ENCODE data around the gene NDUFS2. TPM values are rescaled to one million over a fixed set of nuclear protein-coding genes. Genes with fewer than 3 reads are reported as not detected.

Gene NDUFS2
- total RNA-seq, 1 experiment from 2014 or later, result 94.9 TPM

DNA sequence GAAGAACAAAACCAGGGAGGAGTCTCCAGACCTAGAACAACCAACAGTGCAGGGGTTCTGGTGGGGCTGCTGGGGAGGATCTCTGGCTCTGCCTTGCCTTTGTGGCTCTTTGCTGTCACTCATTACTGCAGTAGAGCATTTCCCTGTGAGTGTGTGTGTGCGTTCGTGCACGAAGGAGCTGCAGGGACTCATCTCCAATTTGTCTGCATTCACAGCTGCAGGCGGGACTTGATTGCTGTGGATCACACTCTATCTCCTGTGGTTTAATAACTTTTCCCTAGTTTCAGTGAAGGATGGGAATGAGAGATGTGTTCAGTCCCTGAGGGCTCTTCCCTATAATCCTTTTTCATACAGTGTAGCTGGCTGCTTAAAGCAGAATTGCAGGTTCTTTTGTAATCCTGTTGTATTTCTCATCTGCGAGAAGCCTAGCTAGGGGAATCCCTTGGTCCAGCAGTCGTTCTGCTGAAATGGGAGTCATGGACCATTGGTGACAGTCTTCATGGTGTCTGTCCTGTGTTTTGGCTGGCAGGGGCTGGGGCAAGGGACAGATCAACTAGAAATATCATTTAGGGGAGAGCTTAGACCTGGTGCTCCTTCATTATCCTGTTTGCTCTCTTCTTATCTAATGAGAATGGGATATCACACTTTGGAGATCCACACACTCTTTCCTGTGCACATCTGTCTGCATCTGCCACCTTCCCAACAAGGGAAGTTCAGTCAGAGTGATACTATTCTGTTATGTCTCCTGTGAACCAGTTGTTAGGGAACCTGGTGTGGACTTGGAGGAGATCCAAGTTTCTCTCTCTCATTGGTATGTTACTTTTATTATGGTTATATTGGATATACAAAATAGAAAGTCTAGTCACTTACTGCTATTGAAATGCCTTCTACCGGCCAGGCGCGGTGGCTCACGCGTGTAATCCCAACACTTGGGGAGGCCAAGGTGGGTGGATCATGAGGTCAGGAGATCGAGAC is 59.4 kb downstream of the NDUFS2 start:
- BruUV-seq (replicated peaks), result no TSS peak
- DNase-seq (ENCODE audit: low read depth, low spot score) (no peak), ATAC-seq (0 out of 2 replicates have a peak, but pooled peaks have one; percentile 12)
- TF ChIP-seq, protein P1, sequence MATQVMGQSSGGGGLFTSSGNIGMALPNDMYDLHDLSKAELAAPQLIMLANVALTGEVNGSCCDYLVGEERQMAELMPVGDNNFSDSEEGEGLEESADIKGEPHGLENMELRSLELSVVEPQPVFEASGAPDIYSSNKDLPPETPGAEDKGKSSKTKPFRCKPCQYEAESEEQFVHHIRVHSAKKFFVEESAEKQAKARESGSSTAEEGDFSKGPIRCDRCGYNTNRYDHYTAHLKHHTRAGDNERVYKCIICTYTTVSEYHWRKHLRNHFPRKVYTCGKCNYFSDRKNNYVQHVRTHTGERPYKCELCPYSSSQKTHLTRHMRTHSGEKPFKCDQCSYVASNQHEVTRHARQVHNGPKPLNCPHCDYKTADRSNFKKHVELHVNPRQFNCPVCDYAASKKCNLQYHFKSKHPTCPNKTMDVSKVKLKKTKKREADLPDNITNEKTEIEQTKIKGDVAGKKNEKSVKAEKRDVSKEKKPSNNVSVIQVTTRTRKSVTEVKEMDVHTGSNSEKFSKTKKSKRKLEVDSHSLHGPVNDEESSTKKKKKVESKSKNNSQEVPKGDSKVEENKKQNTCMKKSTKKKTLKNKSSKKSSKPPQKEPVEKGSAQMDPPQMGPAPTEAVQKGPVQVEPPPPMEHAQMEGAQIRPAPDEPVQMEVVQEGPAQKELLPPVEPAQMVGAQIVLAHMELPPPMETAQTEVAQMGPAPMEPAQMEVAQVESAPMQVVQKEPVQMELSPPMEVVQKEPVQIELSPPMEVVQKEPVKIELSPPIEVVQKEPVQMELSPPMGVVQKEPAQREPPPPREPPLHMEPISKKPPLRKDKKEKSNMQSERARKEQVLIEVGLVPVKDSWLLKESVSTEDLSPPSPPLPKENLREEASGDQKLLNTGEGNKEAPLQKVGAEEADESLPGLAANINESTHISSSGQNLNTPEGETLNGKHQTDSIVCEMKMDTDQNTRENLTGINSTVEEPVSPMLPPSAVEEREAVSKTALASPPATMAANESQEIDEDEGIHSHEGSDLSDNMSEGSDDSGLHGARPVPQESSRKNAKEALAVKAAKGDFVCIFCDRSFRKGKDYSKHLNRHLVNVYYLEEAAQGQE (IDR thresholded peaks at IDR 0.05; ENCODE audit: insufficient read depth in 1 of 2, low read depth in 2 of 2, low read length in 1 of 2), result peak in 1 of 2 experiments; percentile 47; a peak in 1 of 4 replicates
- TF ChIP-seq, protein P2, sequence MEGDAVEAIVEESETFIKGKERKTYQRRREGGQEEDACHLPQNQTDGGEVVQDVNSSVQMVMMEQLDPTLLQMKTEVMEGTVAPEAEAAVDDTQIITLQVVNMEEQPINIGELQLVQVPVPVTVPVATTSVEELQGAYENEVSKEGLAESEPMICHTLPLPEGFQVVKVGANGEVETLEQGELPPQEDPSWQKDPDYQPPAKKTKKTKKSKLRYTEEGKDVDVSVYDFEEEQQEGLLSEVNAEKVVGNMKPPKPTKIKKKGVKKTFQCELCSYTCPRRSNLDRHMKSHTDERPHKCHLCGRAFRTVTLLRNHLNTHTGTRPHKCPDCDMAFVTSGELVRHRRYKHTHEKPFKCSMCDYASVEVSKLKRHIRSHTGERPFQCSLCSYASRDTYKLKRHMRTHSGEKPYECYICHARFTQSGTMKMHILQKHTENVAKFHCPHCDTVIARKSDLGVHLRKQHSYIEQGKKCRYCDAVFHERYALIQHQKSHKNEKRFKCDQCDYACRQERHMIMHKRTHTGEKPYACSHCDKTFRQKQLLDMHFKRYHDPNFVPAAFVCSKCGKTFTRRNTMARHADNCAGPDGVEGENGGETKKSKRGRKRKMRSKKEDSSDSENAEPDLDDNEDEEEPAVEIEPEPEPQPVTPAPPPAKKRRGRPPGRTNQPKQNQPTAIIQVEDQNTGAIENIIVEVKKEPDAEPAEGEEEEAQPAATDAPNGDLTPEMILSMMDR (IDR thresholded peaks at IDR 0.05), result no peak
- ChIA-PET CTCF (no interaction called here), POLR2A (interaction anchor here (0.7 kb wide), 1 partner anchor 111 kb away, joined by 3 read pairs; no protein-coding TSS in a partner anchor)
- Histone ChIP-seq H3K4me1 (ENCODE audit: control insufficient read depth, insufficient read depth, low read length) (no peaks in the 10 kb centered on the region; the same call in 1 of the 2 replicates), H3K9me3 (ENCODE audit: control insufficient read depth, insufficient read depth, low read depth, low read length) (no peaks in the 10 kb centered on the region; the same call in 1 of the 2 replicates), H3K27ac (ENCODE audit: low read length) (no peak overlapping the region), H3K36me3 (ENCODE audit: control insufficient read depth, insufficient read depth, low read length) (no peaks in the 10 kb centered on the region), H3K27me3 (ENCODE audit: control insufficient read depth, insufficient read depth, low read length) (peaks cover 22% of the 10 kb centered on the region), H3K4me3 (ENCODE audit: low read depth in 2 of 2, low read length in 2 of 2) (no peak overlapping the region)
- intact Hi-C loops (cut with micrococcal nuclease; ENCODE audit: unreplicated experiment) (no loop called here), in situ Hi-C loops (cut with HindIII; ENCODE audit: low pct_unique_long_range_greater_than_20kb, low sequenced_read_pairs) (no loop called here)

Small RNA genes lying within 50 kb of the gene (microRNA-seq; reads per million reads assigned to microRNA genes)
- not detected for gene MIR5187 (ENCODE audit: unreplicated experiment)

Other genes with a start within 250 kb of the NDUFS2 start
- not detected for gene ITLN2, start 247.6 kb upstream of the NDUFS2 start, total RNA-seq (2021; ENCODE audit: unreplicated experiment)
- 63.0 TPM for gene F11R, start 181.2 kb upstream of the NDUFS2 start, total RNA-seq (2021; ENCODE audit: unreplicated experiment)
- 20.1 TPM for gene TSTD1, start 163.4 kb upstream of the NDUFS2 start, total RNA-seq (2021; ENCODE audit: unreplicated experiment)
- gene USF1, start 156.4 kb upstream of the NDUFS2 start, total RNA-seq (2021; ENCODE audit: unreplicated experiment), result 57.7 TPM
- gene ARHGAP30, start 132.5 kb upstream of the NDUFS2 start, total RNA-seq (2021; ENCODE audit: unreplicated experiment), result 0.36 TPM
- not detected for gene NECTIN4, start 112.8 kb upstream of the NDUFS2 start, total RNA-seq (2021; ENCODE audit: unreplicated experiment)
- gene KLHDC9, start 104.0 kb upstream of the NDUFS2 start, total RNA-seq (2021; ENCODE audit: unreplicated experiment), result 7.6 TPM
- 98.6 TPM for gene PFDN2, start 84.3 kb upstream of the NDUFS2 start, total RNA-seq (2021; ENCODE audit: unreplicated experiment)
- 31.3 TPM for gene NIT1, start 84.3 kb upstream of the NDUFS2 start, total RNA-seq (2021; ENCODE audit: unreplicated experiment)
- 42.5 TPM for gene DEDD, start 69.7 kb upstream of the NDUFS2 start, total RNA-seq (2021; ENCODE audit: unreplicated experiment)
- 127 TPM for gene UFC1, start 48.4 kb upstream of the NDUFS2 start, total RNA-seq (2021; ENCODE audit: unreplicated experiment)
- gene USP21, start 42.9 kb upstream of the NDUFS2 start, total RNA-seq (2021; ENCODE audit: unreplicated experiment), result 41.9 TPM
- gene PPOX, start 35.9 kb upstream of the NDUFS2 start, total RNA-seq (2021; ENCODE audit: unreplicated experiment), result 20.6 TPM
- gene B4GALT3, start 24.9 kb upstream of the NDUFS2 start, total RNA-seq (2021; ENCODE audit: unreplicated experiment), result 28.6 TPM
- gene ADAMTS4, start 3.3 kb upstream of the NDUFS2 start, total RNA-seq (2021; ENCODE audit: unreplicated experiment), result 0.26 TPM
- 0.77 TPM for gene FCER1G, start 12.9 kb downstream of the NDUFS2 start, total RNA-seq (2021; ENCODE audit: unreplicated experiment)
- gene APOA2, start 21.3 kb downstream of the NDUFS2 start, total RNA-seq (2021; ENCODE audit: unreplicated experiment), result 1.4 TPM
- 9.2 TPM for gene TOMM40L, start 23.7 kb downstream of the NDUFS2 start, total RNA-seq (2021; ENCODE audit: unreplicated experiment)
- gene NR1I3, start 35.8 kb downstream of the NDUFS2 start, total RNA-seq (2021; ENCODE audit: unreplicated experiment), result not detected
- gene PCP4L1, start 56.4 kb downstream of the NDUFS2 start, total RNA-seq (2021; ENCODE audit: unreplicated experiment), result not detected
- gene MPZ, start 107.6 kb downstream of the NDUFS2 start, total RNA-seq (2021; ENCODE audit: unreplicated experiment), result not detected
- 221 TPM for gene SDHC, start 112.0 kb downstream of the NDUFS2 start, total RNA-seq (2021; ENCODE audit: unreplicated experiment)
- not detected for gene CFAP126, start 165.5 kb downstream of the NDUFS2 start, total RNA-seq (2021; ENCODE audit: unreplicated experiment)